Liver (tissue), 9 donors: ENCODE measurements around the gene FRMD7. TPM values are rescaled to one million over a fixed set of nuclear protein-coding genes. Genes with fewer than 3 reads are reported as not detected.
"Not testable (repeated sequence)": the region's sequence is repeated elsewhere in the genome, so short reads cannot be mapped to it uniquely, and the experiment has no call there.

Source experiments
- DNase-seq: peaks from one replicate; pipeline ENCODE4 v3.0.0-alpha.2; 2017; ENCODE audit warnings: low spot score
- H3K27ac ChIP-seq, 2 donors: one replicate each; pipeline ENCODE4 v1.7.0; 2013; ENCODE audit warnings: inconsistent platforms in 2 of 2, low read length in 2 of 2, control low read depth in 1 of 2, low read depth in 1 of 2, mild to moderate bottlenecking in 1 of 2
- H3K27me3 ChIP-seq, 4 donors: one replicate each; pipeline versions ENCODE4 v1.6.1 to v1.7.0; 2013; ENCODE audit warnings: low read length in 3 of 4, inconsistent platforms in 1 of 4, mild to moderate bottlenecking in 1 of 4, moderate library complexity in 1 of 4; ENCODE audit not compliant: control insufficient read depth in 4 of 4, insufficient read depth in 4 of 4
- H3K36me3 ChIP-seq, 4 donors: one replicate each; pipeline versions ENCODE4 v1.6.1 to v1.7.0; 2013; ENCODE audit warnings: low read length in 3 of 4, mild to moderate bottlenecking in 3 of 4, low read depth in 1 of 4, moderate library complexity in 1 of 4; ENCODE audit not compliant: control insufficient read depth in 4 of 4, insufficient read depth in 3 of 4
- H3K4me1 ChIP-seq, 4 donors: one replicate each; pipeline versions ENCODE4 v1.6.1 to v1.7.0; 2013; ENCODE audit warnings: low read length in 3 of 4, mild to moderate bottlenecking in 3 of 4, moderate library complexity in 1 of 4; ENCODE audit not compliant: control insufficient read depth in 4 of 4, insufficient read depth in 4 of 4
- H3K4me3 ChIP-seq, 3 donors: one replicate each; pipeline versions ENCODE4 v1.6.1 to v1.7.0; 2013; ENCODE audit warnings: low read length in 3 of 3, control low read depth in 1 of 3, low read depth in 1 of 3, mild to moderate bottlenecking in 1 of 3
- H3K9ac ChIP-seq, 2 donors: one replicate each; pipeline ENCODE4 v1.7.0; 2013; ENCODE audit warnings: low read length in 2 of 2, mild to moderate bottlenecking in 2 of 2, moderate library complexity in 2 of 2, control low read depth in 1 of 2, low read depth in 1 of 2
- H3K9me3 ChIP-seq, 4 donors: one replicate each; pipeline versions ENCODE4 v1.6.1 to v1.7.0; 2013; ENCODE audit warnings: low read length in 3 of 4; ENCODE audit not compliant: control insufficient read depth in 4 of 4
- ATF3 ChIP-seq: IDR thresholded peaks from 2 replicates; pipeline ENCODE4 v1.6.1; 2016; ENCODE audit warnings: antibody characterized with exemption
- CTCF ChIP-seq: fragments of 150-350 bp; IDR thresholded peaks from 2 replicates; pipeline ENCODE4 v1.5.1; 2017; ENCODE audit warnings: improper control_type of control experiment, low read depth, low read length; ENCODE audit not compliant: missing input control
- FOXA1 ChIP-seq: IDR thresholded peaks from 2 replicates; pipeline ENCODE4 v1.6.1; 2016; ENCODE audit warnings: antibody characterized with exemption
- FOXA2 ChIP-seq: IDR thresholded peaks from 2 replicates; pipeline ENCODE4 v1.6.1; 2016; ENCODE audit warnings: antibody characterized with exemption
- GABPA ChIP-seq, 2 donors: IDR thresholded peaks in 1 of 2; conservative IDR thresholded peaks in 1 of 2; 2 replicates each; pipeline ENCODE4 v1.6.1; 2016; ENCODE audit warnings: antibody characterized with exemption in 2 of 2, mild to moderate bottlenecking in 1 of 2, moderate library complexity in 1 of 2
- HNF4A ChIP-seq, 2 donors: conservative IDR thresholded peaks; 2 replicates each; pipeline ENCODE4 v1.6.1; 2016; ENCODE audit warnings: antibody characterized with exemption in 2 of 2, mild to moderate bottlenecking in 2 of 2
- HNF4G ChIP-seq: IDR thresholded peaks from 2 replicates; pipeline ENCODE4 v1.6.1; 2016; ENCODE audit warnings: antibody characterized with exemption
- JUND ChIP-seq, 2 donors: IDR thresholded peaks; 2 replicates each; pipeline ENCODE4 v1.6.1; 2016; ENCODE audit warnings: antibody characterized with exemption in 2 of 2
- MAX ChIP-seq: IDR thresholded peaks from 2 replicates; pipeline ENCODE4 v1.6.1; 2016; ENCODE audit warnings: antibody characterized with exemption
- NR2F2 ChIP-seq: IDR thresholded peaks from 2 replicates; pipeline ENCODE4 v1.6.1; 2016; ENCODE audit warnings: antibody characterized with exemption
- RAD21 ChIP-seq, 2 donors: IDR thresholded peaks; 2 replicates each; pipeline ENCODE4 v1.6.1; 2016; ENCODE audit warnings: antibody characterized with exemption in 2 of 2, mild to moderate bottlenecking in 2 of 2
- REST ChIP-seq: IDR thresholded peaks from 2 replicates; pipeline ENCODE4 v1.6.1; 2016; ENCODE audit warnings: antibody characterized with exemption, mild to moderate bottlenecking
- RXRA ChIP-seq, 2 donors: IDR thresholded peaks; 2 replicates each; pipeline ENCODE4 v1.6.1; 2017 to 2018; ENCODE audit warnings: antibody characterized with exemption in 2 of 2, mild to moderate bottlenecking in 1 of 2
- SP1 ChIP-seq: IDR thresholded peaks from 2 replicates; pipeline ENCODE4 v1.6.1; 2018; ENCODE audit warnings: antibody characterized with exemption, mild to moderate bottlenecking
- TAF1 ChIP-seq: conservative IDR thresholded peaks from 2 replicates; pipeline ENCODE4 v1.6.1; 2016; ENCODE audit warnings: antibody characterized with exemption, mild to moderate bottlenecking
- YY1 ChIP-seq: IDR thresholded peaks from 2 replicates; pipeline ENCODE4 v1.6.1; 2016; ENCODE audit warnings: antibody characterized with exemption, mild to moderate bottlenecking
- whole genome bisulfite sequencing: extraction: QIAGEN DNeasy Blood & Tissue Kit; methylation state at CpG from one replicate; pipeline ENCODE4 v1.1.7; 2013; 5-methylcytosine and 5-hydroxymethylcytosine counted together
- polyA plus RNA-seq, 2 donors: library from polyadenylated mRNA; stranded (reverse) in 1 of 2; unstranded in 1 of 2; fragments of 200-250 nt in 1 of 2; fragments of >200 nt in 1 of 2; fragmentation: Nextera tagmentation in 1 of 2; extraction: Ambion mirVana in 1 of 2; gene quantifications; one replicate each; pipeline versions ENCODE4 v1.2.1 to v1.2.3, GENCODE V29; 2013 to 2015
- total RNA-seq, 2 donors: library from RNA; depleted of rRNA; stranded (reverse); fragments of >200 nt; gene quantifications; one replicate each; pipeline ENCODE4 v1.2.3, GENCODE V29; 2014
- donor health status: healthy.
- donor health status: healthy.
- donor health status: healthy.
- donor health status: healthy.
- donor health status: healthy.

Gene FRMD7
- total and polyA plus RNA-seq, 4 donors: 0.03 to 0.14 (median 0.08) TPM; not detected in 1

GRCh38 chrX:132163094-132163493 is 35.3 kb upstream of the FRMD7 start:
- WGBS: 96% methylated on average over 3 of the region's 3 CpGs
- H3K9ac ChIP-seq, H3K4me1 ChIP-seq, H3K9me3 ChIP-seq, H3K4me3 ChIP-seq, H3K27me3 ChIP-seq, DNase-seq, H3K27ac ChIP-seq, H3K36me3 ChIP-seq: not testable (repeated sequence)

- Histone ChIP-seq H3K4me3 (no peak overlapping the region), H3K27me3 (peaks cover 0 to 3% (median 0%) of the 10 kb centered on the region in 4 donors), H3K36me3 (no peaks in the 10 kb centered on the region), H3K4me1 (no peaks in the 10 kb centered on the region), H3K9ac (no peak overlapping the region), H3K27ac (no peak overlapping the region), H3K9me3 (no peaks in the 10 kb centered on the region)
- WGBS: 69% methylated on average over 4 of the region's 4 CpGs
- no peak for DNase-seq
- TF ChIP-seq CTCF (no peak), REST (no peak), SP1 (no peak), HNF4A (conservative IDR thresholded peaks at IDR 0.05) (no peak)
These were observed 25.3 kb upstream of the FRMD7 start for GRCh38 chrX:132153166-132153565.

- Histone ChIP-seq H3K9ac (no peak overlapping the region), H3K27me3 (peaks cover 0 to 3% (median 0%) of the 10 kb centered on the region in 4 donors), H3K4me1 (peaks cover 0 to 3% (median 0%) of the 10 kb centered on the region in 4 donors), H3K36me3 (no peaks in the 10 kb centered on the region), H3K9me3 (no peaks in the 10 kb centered on the region), H3K4me3 (no peak overlapping the region), H3K27ac (peak overlapping the region in 1 of 2 donors; percentile 37)
- WGBS: 26% methylated on average over 1 of the region's 1 CpG
- DNase-seq: no peak
- peak; percentile 26 to 53 for TF ChIP-seq RXRA (IDR thresholded peaks at IDR 0.05)
- TF ChIP-seq YY1: peak; percentile 54
- peak; percentile 19 for TF ChIP-seq HNF4G
- no peak for TF ChIP-seq ATF3
- TF ChIP-seq JUND (IDR thresholded peaks at IDR 0.05): peak in 1 of 2 donors; percentile 14
- TF ChIP-seq CTCF: no peak
- TF ChIP-seq RAD21 (IDR thresholded peaks at IDR 0.05): peak; percentile 20 to 25
- TF ChIP-seq REST: peak; percentile 60
- no peak for TF ChIP-seq NR2F2
- TF ChIP-seq GABPA (IDR thresholded peaks at IDR 0.05 in 1 of 2, conservative IDR thresholded peaks at IDR 0.05 in 1 of 2): no peak
- peak; percentile 73 to 77 for TF ChIP-seq HNF4A (conservative IDR thresholded peaks at IDR 0.05)
- TF ChIP-seq MAX: no peak
- TF ChIP-seq SP1: peak; percentile 79
- peak; percentile 60 for TF ChIP-seq TAF1
- no peak for TF ChIP-seq FOXA1
- no peak for TF ChIP-seq FOXA2
These were observed 18.6 kb upstream of the FRMD7 start for GRCh38 chrX:132146456-132146855.
